ENCODE data around the gene IRF1.
"Not testable (repeated sequence)": the region's sequence is repeated elsewhere in the genome, so short reads cannot be mapped to it uniquely, and the experiment has no call there.

IRF1 gene

GRCh38 chr5:132438267-132438645, 52.3 kb downstream of the IRF1 start:
- not testable (repeated sequence) for DNase-seq (ENCODE audit: low spot score)

DNA sequence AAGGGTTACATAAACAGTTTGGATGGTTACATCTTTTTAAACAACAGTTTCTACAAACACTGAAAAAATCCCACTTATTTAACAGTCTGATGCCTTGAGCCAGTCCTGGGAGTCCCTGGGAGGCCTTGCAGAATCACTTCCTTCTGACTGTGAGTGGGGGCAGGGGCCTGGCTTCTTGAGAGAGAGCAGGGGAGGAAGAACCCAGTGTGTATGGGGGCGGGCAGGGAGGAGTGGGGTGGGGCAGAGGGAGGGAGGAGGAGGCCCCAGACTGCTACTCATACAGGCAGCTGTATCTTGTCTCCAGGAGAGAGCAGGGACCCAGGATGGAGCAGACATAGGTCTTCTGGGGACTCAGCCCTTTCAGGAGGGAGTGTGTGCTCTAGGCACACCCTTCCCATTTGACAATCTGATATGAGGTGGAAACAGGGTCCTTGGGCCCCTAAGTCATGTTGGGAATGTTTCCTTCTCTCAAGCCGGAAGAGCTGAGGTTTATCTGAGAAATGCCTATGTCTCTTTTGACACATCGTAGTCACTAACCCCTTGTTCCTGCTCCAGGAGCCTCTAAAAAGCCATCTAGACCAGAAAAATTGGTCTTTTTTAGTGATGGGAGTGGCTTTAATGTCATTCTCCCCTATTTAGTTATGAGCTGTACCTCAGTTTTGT, 52.8 kb downstream of the IRF1 start:
- DNase-seq (ENCODE audit: low spot score), result no peak

DNA sequence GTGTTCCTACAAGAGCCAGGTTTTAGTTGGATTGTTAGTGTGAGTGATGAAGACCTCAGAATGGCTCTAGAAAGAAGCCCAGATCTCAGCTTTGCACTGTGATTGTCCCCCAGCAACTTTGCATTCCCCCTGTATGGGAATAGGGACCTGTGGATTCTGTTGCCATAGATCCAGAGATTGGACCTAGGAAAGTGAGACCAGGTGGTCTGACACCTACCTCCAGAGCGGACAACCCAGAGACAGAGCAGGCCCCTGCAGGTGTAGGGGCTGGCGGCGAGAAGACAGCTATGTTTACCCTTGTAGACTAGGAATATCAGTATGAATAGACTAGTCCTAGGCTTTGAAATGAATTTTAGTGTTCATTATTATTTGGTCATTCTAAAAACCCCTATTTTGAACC, 53.6 kb downstream of the IRF1 start:
- DNase-seq (ENCODE audit: low spot score), result no peak

GRCh38 chr5:132435886-132436285, 54.7 kb downstream of the IRF1 start:
- DNase-seq (ENCODE audit: low spot score), result no peak

DNA sequence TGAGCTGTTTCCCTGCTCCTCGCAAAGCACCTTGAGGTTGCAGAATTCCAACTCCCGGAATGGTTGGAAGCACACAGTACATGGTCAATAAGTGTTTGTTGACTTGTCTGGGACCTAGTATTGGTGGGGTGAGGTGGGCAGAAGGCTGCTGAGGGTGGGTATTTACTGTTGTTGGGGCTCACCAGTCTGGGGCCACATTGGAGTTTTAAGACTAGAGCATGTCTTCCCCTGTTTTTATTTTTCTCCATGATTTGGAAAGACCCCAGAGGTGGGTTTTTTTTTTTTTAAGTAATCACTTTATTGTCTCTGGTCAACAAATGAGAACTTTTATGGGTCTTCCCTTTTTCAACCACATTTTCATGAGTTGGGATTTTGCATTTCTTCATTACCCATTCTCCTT, 55.1 kb downstream of the IRF1 start:
- DNase-seq (ENCODE audit: low spot score), result no peak

- no peak for DNase-seq (ENCODE audit: low spot score)
Measured at GRCh38 chr5:132434416-132435286, 55.9 kb downstream of the IRF1 start.

- DNase-seq (ENCODE audit: low spot score), result no peak
Measured at GRCh38 chr5:132433141-132433540, 57.4 kb downstream of the IRF1 start.

GRCh38 chr5:132431632-132432031, 58.9 kb downstream of the IRF1 start:
- DNase-seq (ENCODE audit: low spot score), result no peak
